HepG2 (cell line): Measurements from ENCODE around the gene AARSD1. TPM values are rescaled to one million over a fixed set of nuclear protein-coding genes. Genes with fewer than 3 reads are reported as not detected.

Experiments
- ATAC-seq: fragments of 200-7000 bp; cut with Tn5 transposase; 3 replicates; pipeline ENCODE4 v1.9.1; 2020; ENCODE audit warnings: mild to moderate bottlenecking, moderate library complexity
- BruUV-seq: library from RNA; stranded (reverse); fragments of 400-500 nt; replicated peaks from 2 replicates; lab custom pipeline; 2021; lab: Mats Ljungman, UMichigan
- CTCF ChIA-PET: fragments of 300-600 bp; formaldehyde crosslinking; extraction: SDS; loops from one replicate; lab custom pipeline; 2021; ENCODE audit warnings: low total read pairs, inconsistent platforms, low intra/inter-chr PET ratio; lab: Yijun Ruan, JAX
- POLR2A ChIA-PET: fragments of 350-600 bp; sonication (Branson Sonifier 250); formaldehyde crosslinking; loops from one replicate; lab custom pipeline; 2020; ENCODE audit warnings: antibody characterized with exemption, inconsistent platforms; lab: Yijun Ruan, JAX
- DNase-seq: peaks from one replicate; pipeline ENCODE4 v3.0.0-alpha.2; 2015; ENCODE audit warnings: low spot score
- FAIRE-seq: peaks from 3 replicates; lab custom pipeline; 2011; peaks lifted over from hg19 to GRCh38; lab: Jason Lieb, UNC
- H2AFZ ChIP-seq: one replicate; pipeline ENCODE4 v1.6.1; 2011; ENCODE audit warnings: low read length, inconsistent platforms
- H3K27ac ChIP-seq: fragments of 300-600 bp; 3 replicates; pipeline ENCODE4 v1.8.0; 2011; ENCODE audit warnings: mixed run types, mild to moderate bottlenecking, mixed read lengths, low read length, inconsistent platforms; ENCODE audit not compliant: insufficient read depth; ENCODE audit errors: extremely low read length
- H3K27me3 ChIP-seq, 2 experiments: fragments of 200-600 bp in 1 of 2; 2 replicates in 1 of 2; 3 replicates in 1 of 2; pipeline versions ENCODE4 v1.6.0 to v1.8.0; 2011; ENCODE audit warnings: low read length in 2 of 2, mild to moderate bottlenecking in 2 of 2, moderate library complexity in 2 of 2, inconsistent platforms in 1 of 2; ENCODE audit not compliant: insufficient read depth in 2 of 2, control insufficient read depth in 1 of 2
- H3K36me3 ChIP-seq, 2 experiments: fragments of 200-600 bp in 1 of 2; replicated peaks in 1 of 2; 2 replicates in 1 of 2; 3 replicates in 1 of 2; pipeline versions ENCODE4 v1.5.1 to v1.8.0; 2011; ENCODE audit warnings: low read length in 2 of 2, inconsistent platforms in 1 of 2; ENCODE audit not compliant: insufficient read depth in 2 of 2, control insufficient read depth in 1 of 2
- H3K4me1 ChIP-seq: 2 replicates; pipeline ENCODE4 v1.5.1; 2012; ENCODE audit warnings: low read length, inconsistent platforms; ENCODE audit not compliant: insufficient read depth
- H3K4me2 ChIP-seq: 2 replicates; pipeline ENCODE4 v1.6.0; 2011; ENCODE audit warnings: low read depth, low read length, inconsistent platforms
- H3K4me3 ChIP-seq, 3 experiments: fragments of 200-600 bp in 1 of 3; sonication (generic), shearing (Covaris generic) in 1 of 3; replicated peaks in 1 of 3; 2 replicates each; pipeline ENCODE4 v1.5.1; 2011 to 2016; ENCODE audit warnings: low read length in 3 of 3, inconsistent platforms in 2 of 3, low read depth in 2 of 3, mild to moderate bottlenecking in 2 of 3, control low read depth in 1 of 3, mixed read lengths in 1 of 3; ENCODE audit not compliant: insufficient read depth in 1 of 3
- H3K79me2 ChIP-seq: one replicate; pipeline ENCODE4 v1.6.1; 2011; ENCODE audit warnings: low read length, inconsistent platforms; ENCODE audit not compliant: insufficient read depth
- H3K9ac ChIP-seq: 2 replicates; pipeline ENCODE4 v1.6.0; 2011; ENCODE audit warnings: mild to moderate bottlenecking, low read depth, low read length, inconsistent platforms; ENCODE audit not compliant: insufficient read depth
- H3K9me3 ChIP-seq: 2 replicates; pipeline ENCODE4 v1.5.1; 2012; ENCODE audit warnings: mild to moderate bottlenecking, low read length
- H4K20me1 ChIP-seq: 2 replicates; pipeline ENCODE4 v1.6.0; 2011; ENCODE audit warnings: inconsistent platforms, mild to moderate bottlenecking, low read length, moderate library complexity; ENCODE audit not compliant: insufficient read depth
- EHMT2 ChIP-seq: fragments of 200-600 bp; sonication (generic); IDR thresholded peaks from 2 replicates; pipeline ENCODE4 v1.7.0; 2017; ENCODE audit warnings: antibody characterized with exemption, low read depth, low read length, borderline replicate concordance
- HDAC2 ChIP-seq: sonication (generic); formaldehyde crosslinking; IDR thresholded peaks from 2 replicates; pipeline ENCODE4 v1.4.0; 2020; ENCODE audit warnings: missing genetic modification reagents
- KMT2B ChIP-seq: IDR thresholded peaks from 2 replicates; pipeline ENCODE4 v1.6.1; 2016; ENCODE audit warnings: missing genetic modification reagents, missing compliant biosample characterization
- MAFG ChIP-seq: sonication (generic); formaldehyde crosslinking; IDR thresholded peaks from 2 replicates; pipeline ENCODE4 v1.5.1; 2020; ENCODE audit warnings: mild to moderate bottlenecking, missing genetic modification reagents
- MIER3 ChIP-seq: IDR thresholded peaks from 2 replicates; pipeline ENCODE4 v1.6.1; 2016; ENCODE audit warnings: missing compliant biosample characterization, borderline replicate concordance
- NFATC3 ChIP-seq: sonication (generic); formaldehyde crosslinking; IDR thresholded peaks from 2 replicates; pipeline ENCODE4 v1.5.1; 2020; ENCODE audit warnings: mild to moderate bottlenecking, missing genetic modification reagents
- NFYB ChIP-seq: sonication (generic); formaldehyde crosslinking; IDR thresholded peaks from 2 replicates; pipeline ENCODE4 v1.4.0; 2020; ENCODE audit warnings: missing genetic modification reagents
- PCBP1 ChIP-seq: fragments of 200-400 bp; formaldehyde crosslinking; IDR thresholded peaks from 2 replicates; pipeline ENCODE4 v1.6.1; 2017; ENCODE audit warnings: mild to moderate bottlenecking, low read depth, low read length, borderline replicate concordance
- RORA ChIP-seq: sonication (generic); formaldehyde crosslinking; IDR thresholded peaks from 2 replicates; pipeline ENCODE4 v1.5.0; 2020; ENCODE audit warnings: mild to moderate bottlenecking, missing genetic modification reagents, moderate library complexity
- ZNF124 ChIP-seq: sonication (generic); formaldehyde crosslinking; IDR thresholded peaks from 2 replicates; pipeline ENCODE4 v1.4.0; 2020; ENCODE audit warnings: missing genetic modification reagents
- ZNF20 ChIP-seq: sonication (generic); formaldehyde crosslinking; IDR thresholded peaks from 2 replicates; pipeline ENCODE4 v1.4.0; 2020; ENCODE audit warnings: mild to moderate bottlenecking, moderate library complexity, missing genetic modification reagents
- ZNF746 ChIP-seq: sonication (generic); formaldehyde crosslinking; IDR thresholded peaks from 2 replicates; pipeline ENCODE4 v1.8.0; 2022; ENCODE audit warnings: mild to moderate bottlenecking, missing genetic modification reagents
- ZNF784 ChIP-seq: sonication (generic); formaldehyde crosslinking; IDR thresholded peaks from 2 replicates; pipeline ENCODE4 v1.5.1; 2020; ENCODE audit warnings: missing genetic modification reagents, mild to moderate bottlenecking, borderline replicate concordance
- ZSCAN21 ChIP-seq: sonication (generic); formaldehyde crosslinking; IDR thresholded peaks from 2 replicates; pipeline ENCODE4 v1.8.0; 2022; ENCODE audit warnings: mild to moderate bottlenecking, missing genetic modification reagents, moderate library complexity, borderline replicate concordance
- WGBS: methylation state at CpG from one replicate; pipeline ENCODE4 v1.1.6; 2017; ENCODE audit warnings: low lambda C conversion rate; 5-methylcytosine and 5-hydroxymethylcytosine counted together
- in situ Hi-C: cut with HindIII; loops from 2 replicates; pipeline ENCODE4 v1.10.0; 2017; ENCODE audit warnings: low pct_unique_long_range_greater_than_20kb; ENCODE audit not compliant: extremely low pct_ligation_motif_present
- intact Hi-C: fragments of 100-400 bp; cut with micrococcal nuclease; formaldehyde crosslinking; loops from one replicate; pipeline ENCODE4 v1.10.0; 2022; ENCODE audit not compliant: unreplicated experiment
- polyA plus RNA-seq, 8 experiments: library from polyadenylated mRNA; depleted of rRNA in 3 of 8; stranded (reverse) in 7 of 8; unstranded in 1 of 8; fragments of >200 nt; fragmentation: Illumina TruSeq in 4 of 8; extraction: Trizol in 4 of 8; gene quantifications; 2 replicates each; pipeline versions ENCODE4 v1.2.1 to v1.2.3, GENCODE V29; 2011 to 2016; ENCODE audit warnings: low read depth in 4 of 8, missing spikeins in 1 of 8, mixed read lengths in 1 of 8; ENCODE audit not compliant: insufficient read depth in 1 of 8
- total RNA-seq, 5 experiments: library from RNA; depleted of rRNA; stranded (reverse); fragments of >200 nt; fragmentation: Illumina TruSeq; extraction: Trizol; gene quantifications; 2 replicates each; pipeline ENCODE4 v1.2.3, GENCODE V29; 2016; ENCODE audit warnings: low read depth in 1 of 5
- TF ChIP-seq, protein P1 (sequence below): sonication (generic); formaldehyde crosslinking; IDR thresholded peaks from 2 replicates; pipeline ENCODE4 v1.4.0; 2020; ENCODE audit warnings: mild to moderate bottlenecking, missing genetic modification reagents, borderline replicate concordance
- TF ChIP-seq, protein P2 (sequence below): sonication (generic); formaldehyde crosslinking; conservative IDR thresholded peaks from 2 replicates; pipeline ENCODE4 v1.4.0; 2020; ENCODE audit warnings: missing genetic modification reagents

The AARSD1 gene
- total and polyA plus RNA-seq, 2 of the 13 experiments (the other 11 are each of a cell fraction or from before 2014, with no cell fraction given) = 24.7 to 29.3 TPM

DNA sequence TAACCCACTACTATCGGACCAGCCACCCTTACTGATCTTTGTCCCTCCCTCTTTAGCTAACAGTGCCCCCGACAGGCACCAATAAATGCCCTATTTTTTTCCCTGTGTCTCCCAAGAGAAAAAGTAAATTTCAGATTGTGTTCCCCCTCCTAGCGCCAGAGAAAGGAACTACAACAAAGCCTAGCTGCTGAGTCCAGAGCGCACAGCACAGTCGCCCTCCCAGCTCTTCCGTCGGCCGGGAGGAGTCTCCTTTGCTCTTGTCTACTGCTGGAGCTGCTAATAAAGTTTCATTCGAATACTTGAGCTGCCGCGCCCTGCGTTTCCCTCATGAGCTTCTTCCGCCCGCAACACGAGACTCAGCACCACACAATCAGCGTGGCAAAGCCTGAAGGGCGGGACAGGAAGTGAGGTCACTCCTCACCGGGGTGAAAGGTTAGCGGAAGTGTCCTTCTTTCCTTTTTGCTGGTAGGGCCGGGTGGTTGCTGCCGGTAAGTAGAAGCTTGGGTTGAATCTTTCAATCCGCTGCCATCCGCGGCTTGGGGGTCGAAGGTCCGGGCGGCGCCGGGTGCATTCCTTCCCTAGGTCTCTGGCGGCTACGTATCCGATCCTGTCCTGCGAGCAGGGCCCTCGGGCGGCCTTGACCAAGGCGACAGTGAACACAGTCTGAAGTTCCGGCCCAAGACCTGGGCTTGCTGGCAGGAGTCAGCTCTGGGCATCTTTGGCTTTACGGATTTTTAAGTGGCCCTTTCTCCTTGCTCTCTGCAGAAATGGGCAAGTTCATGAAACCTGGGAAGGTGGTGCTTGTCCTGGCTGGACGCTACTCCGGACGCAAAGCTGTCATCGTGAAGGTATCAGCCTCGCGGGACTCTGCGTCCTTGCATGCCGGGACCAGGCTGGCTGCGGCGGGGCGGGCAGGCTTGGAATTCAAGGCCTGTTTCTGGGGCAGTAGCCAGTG is 34.0 kb upstream of the AARSD1 start, which contains the start of gene RPL27:
TSS of gene RPL27 (plus strand) at position 436 of the 955 bp plus-strand sequence. CDS start at position 768, 332 bp downstream.
- H4K20me1 ChIP-seq = peaks cover 23% of the 10 kb centered on the region
- TSS peak; percentile 81 for BruUV-seq
- peak; percentile 91 for ATAC-seq
- FAIRE-seq = peak; percentile 100
- H3K27me3 ChIP-seq = no peaks in the 10 kb centered on the region; a peak in 1 of 5 replicates
- peak within 1 kb of the TSS; percentile 94 for H3K27ac ChIP-seq
- peaks cover 14 to 33% of the 10 kb centered on the region in 2 experiments for H3K36me3 ChIP-seq
- POLR2A ChIA-PET = interaction anchor here (0.7 to 3.2 kb wide), 61 partner anchors 10 to 1090 kb away, joined by 3 to 162 read pairs (median 6); partner anchors contain the start of genes AARSD1, AOC2, BECN1 and BRCA1
- CTCF ChIA-PET = interaction anchor here (1.1 to 1.5 kb wide), 3 partner anchors 18 to 155 kb away, joined by 3 to 6 read pairs (median 3); partner anchors contain the start of gene PTGES3L
- intact Hi-C loops (loop anchor here (2.0 to 5.0 kb wide), 3 partner anchors 17 to 166 kb away; partner anchors contain the start of genes PSME3, PTGES3L and RUNDC1), in situ Hi-C loops (no loop called here)
- under 1% methylated on average over 40 of the region's 49 CpGs for WGBS
- peak within 1 kb of the TSS; percentile 99 for H3K4me2 ChIP-seq
- peak within 1 kb of the TSS; percentile 7 for H2AFZ ChIP-seq
- peaks cover 48% of the 10 kb centered on the region for H3K4me1 ChIP-seq
- peaks cover 21% of the 10 kb centered on the region for H3K79me2 ChIP-seq
- peak within 1 kb of the TSS; percentile 99 for H3K9ac ChIP-seq
- DNase-seq = peak; percentile 100
- no peaks in the 10 kb centered on the region for H3K9me3 ChIP-seq
- H3K4me3 ChIP-seq = peak within 1 kb of the TSS; percentile 81 to 95 (median 92)
- TF ChIP-seq ZNF746 (CRISPR knock-in tag) (peak; percentile 80), NFATC3 (CRISPR knock-in tag) (0 out of 2 replicates have a peak, but pooled peaks have one; percentile 47), ZNF784 (CRISPR knock-in tag) (peak; percentile 73; the same call in 1 of the 2 replicates), ZSCAN21 (CRISPR knock-in tag) (peak; percentile 91), KMT2B (peak; percentile 93), MIER3 (CRISPR knock-in tag) (peak; percentile 99), RORA (CRISPR knock-in tag) (no peak), MAFG (CRISPR knock-in tag) (no peak), EHMT2 (no peak), PCBP1 (peak; percentile 85; the same call in 1 of the 2 replicates), ZNF20 (CRISPR knock-in tag) (no peak), ZNF124 (CRISPR knock-in tag) (peak; percentile 99), HDAC2 (CRISPR knock-in tag) (peak; percentile 99), NFYB (CRISPR knock-in tag) (peak; percentile 88)
- TF ChIP-seq, protein P1, sequence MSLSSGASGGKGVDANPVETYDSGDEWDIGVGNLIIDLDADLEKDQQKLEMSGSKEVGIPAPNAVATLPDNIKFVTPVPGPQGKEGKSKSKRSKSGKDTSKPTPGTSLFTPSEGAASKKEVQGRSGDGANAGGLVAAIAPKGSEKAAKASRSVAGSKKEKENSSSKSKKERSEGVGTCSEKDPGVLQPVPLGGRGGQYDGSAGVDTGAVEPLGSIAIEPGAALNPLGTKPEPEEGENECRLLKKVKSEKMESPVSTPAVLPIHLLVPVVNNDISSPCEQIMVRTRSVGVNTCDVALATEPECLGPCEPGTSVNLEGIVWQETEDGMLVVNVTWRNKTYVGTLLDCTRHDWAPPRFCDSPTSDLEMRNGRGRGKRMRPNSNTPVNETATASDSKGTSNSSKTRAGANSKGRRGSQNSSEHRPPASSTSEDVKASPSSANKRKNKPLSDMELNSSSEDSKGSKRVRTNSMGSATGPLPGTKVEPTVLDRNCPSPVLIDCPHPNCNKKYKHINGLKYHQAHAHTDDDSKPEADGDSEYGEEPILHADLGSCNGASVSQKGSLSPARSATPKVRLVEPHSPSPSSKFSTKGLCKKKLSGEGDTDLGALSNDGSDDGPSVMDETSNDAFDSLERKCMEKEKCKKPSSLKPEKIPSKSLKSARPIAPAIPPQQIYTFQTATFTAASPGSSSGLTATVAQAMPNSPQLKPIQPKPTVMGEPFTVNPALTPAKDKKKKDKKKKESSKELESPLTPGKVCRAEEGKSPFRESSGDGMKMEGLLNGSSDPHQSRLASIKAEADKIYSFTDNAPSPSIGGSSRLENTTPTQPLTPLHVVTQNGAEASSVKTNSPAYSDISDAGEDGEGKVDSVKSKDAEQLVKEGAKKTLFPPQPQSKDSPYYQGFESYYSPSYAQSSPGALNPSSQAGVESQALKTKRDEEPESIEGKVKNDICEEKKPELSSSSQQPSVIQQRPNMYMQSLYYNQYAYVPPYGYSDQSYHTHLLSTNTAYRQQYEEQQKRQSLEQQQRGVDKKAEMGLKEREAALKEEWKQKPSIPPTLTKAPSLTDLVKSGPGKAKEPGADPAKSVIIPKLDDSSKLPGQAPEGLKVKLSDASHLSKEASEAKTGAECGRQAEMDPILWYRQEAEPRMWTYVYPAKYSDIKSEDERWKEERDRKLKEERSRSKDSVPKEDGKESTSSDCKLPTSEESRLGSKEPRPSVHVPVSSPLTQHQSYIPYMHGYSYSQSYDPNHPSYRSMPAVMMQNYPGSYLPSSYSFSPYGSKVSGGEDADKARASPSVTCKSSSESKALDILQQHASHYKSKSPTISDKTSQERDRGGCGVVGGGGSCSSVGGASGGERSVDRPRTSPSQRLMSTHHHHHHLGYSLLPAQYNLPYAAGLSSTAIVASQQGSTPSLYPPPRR (CRISPR knock-in tag) = peak; percentile 90
- TF ChIP-seq, protein P2, sequence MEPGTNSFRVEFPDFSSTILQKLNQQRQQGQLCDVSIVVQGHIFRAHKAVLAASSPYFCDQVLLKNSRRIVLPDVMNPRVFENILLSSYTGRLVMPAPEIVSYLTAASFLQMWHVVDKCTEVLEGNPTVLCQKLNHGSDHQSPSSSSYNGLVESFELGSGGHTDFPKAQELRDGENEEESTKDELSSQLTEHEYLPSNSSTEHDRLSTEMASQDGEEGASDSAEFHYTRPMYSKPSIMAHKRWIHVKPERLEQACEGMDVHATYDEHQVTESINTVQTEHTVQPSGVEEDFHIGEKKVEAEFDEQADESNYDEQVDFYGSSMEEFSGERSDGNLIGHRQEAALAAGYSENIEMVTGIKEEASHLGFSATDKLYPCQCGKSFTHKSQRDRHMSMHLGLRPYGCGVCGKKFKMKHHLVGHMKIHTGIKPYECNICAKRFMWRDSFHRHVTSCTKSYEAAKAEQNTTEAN = peak; percentile 89
